Neural progenitor cell (in vitro differentiated cells): Measurements from ENCODE around the gene KRTDAP.

Experiments used
- EZH2 ChIP-seq: fragments of 200-600 bp; sonication (generic); IDR thresholded peaks from 2 replicates; pipeline ENCODE4 v1.6.1; 2017; ENCODE audit warnings: antibody characterized with exemption, mild to moderate bottlenecking, moderate library complexity
- EZH2phosphoT487 ChIP-seq: fragments of 200-600 bp; sonication (generic); IDR thresholded peaks from 2 replicates; pipeline ENCODE4 v1.6.1; 2017; ENCODE audit warnings: antibody characterized with exemption
- TF ChIP-seq, protein P1 (sequence below): fragments of 200-600 bp; sonication (generic); IDR thresholded peaks from 2 replicates; pipeline ENCODE4 v1.5.1; 2017; ENCODE audit warnings: antibody characterized with exemption, mild to moderate bottlenecking

DNA sequence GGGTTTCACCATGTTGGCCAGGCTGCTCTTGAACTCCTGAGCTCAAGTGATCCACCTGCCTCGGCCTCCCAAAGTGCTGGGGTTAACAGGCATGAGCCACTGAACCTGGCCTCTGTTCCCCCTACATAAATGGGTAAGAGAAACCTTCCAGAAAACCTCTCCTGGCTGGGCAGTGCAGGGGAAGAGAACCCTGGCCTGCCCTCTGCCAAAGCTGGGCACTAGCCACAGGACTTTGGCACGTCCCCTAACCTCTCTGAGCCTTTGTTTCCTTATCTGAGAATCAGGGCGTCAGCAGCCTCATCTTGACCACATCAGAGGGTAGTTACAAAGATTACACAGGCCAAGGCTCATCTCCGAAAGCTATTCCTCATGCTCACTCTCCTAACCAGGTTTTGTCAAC is 35.6 kb upstream of the KRTDAP start:
- TF ChIP-seq, protein P1, sequence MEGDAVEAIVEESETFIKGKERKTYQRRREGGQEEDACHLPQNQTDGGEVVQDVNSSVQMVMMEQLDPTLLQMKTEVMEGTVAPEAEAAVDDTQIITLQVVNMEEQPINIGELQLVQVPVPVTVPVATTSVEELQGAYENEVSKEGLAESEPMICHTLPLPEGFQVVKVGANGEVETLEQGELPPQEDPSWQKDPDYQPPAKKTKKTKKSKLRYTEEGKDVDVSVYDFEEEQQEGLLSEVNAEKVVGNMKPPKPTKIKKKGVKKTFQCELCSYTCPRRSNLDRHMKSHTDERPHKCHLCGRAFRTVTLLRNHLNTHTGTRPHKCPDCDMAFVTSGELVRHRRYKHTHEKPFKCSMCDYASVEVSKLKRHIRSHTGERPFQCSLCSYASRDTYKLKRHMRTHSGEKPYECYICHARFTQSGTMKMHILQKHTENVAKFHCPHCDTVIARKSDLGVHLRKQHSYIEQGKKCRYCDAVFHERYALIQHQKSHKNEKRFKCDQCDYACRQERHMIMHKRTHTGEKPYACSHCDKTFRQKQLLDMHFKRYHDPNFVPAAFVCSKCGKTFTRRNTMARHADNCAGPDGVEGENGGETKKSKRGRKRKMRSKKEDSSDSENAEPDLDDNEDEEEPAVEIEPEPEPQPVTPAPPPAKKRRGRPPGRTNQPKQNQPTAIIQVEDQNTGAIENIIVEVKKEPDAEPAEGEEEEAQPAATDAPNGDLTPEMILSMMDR = no peak
- no peak for TF ChIP-seq EZH2
- no peak for TF ChIP-seq EZH2phosphoT487
